Camera-type eye (tissue), 1 donor: ENCODE results near the gene TTLL7. TPM values are rescaled to one million over a fixed set of nuclear protein-coding genes. Genes with fewer than 3 reads are reported as not detected.

ENCODE experiments used
- total RNA-seq: library from RNA; depleted of rRNA; stranded (reverse); fragments of >200 nt; gene quantifications from one replicate; pipeline ENCODE4 v1.2.3, GENCODE V29; 2014

Gene TTLL7
- 91.1 TPM for total RNA-seq

GRCh38 chr1:83998498-83999315, at the start of gene TTLL7:
TSS of gene TTLL7 (minus strand) at chr1:83999132. CDS start at chr1:83952211, 46,921 bp downstream.

Other genes starting within 250 kb of the TTLL7 start
- 142 TPM for gene PRKACB, start 145.1 kb upstream of the TTLL7 start, total RNA-seq